AG08395 (cell line): ENCODE data around the gene PDLIM7.
"Not testable (repeated sequence)": the region's sequence is repeated elsewhere in the genome, so short reads cannot be mapped to it uniquely, and the experiment has no call there.

Experiments
- DNase-seq: peaks from one replicate; pipeline ENCODE4 v3.0.0; 2012; ENCODE audit warnings: mixed read lengths, low spot score

PDLIM7 gene

GRCh38 chr5:177490311-177490991, 7.0 kb downstream of the PDLIM7 start:
- DNase-seq = no peak

- no peak for DNase-seq
Measured at GRCh38 chr5:177489119-177489716, 8.2 kb downstream of the PDLIM7 start.

GRCh38 chr5:177487975-177488374, 9.4 kb downstream of the PDLIM7 start:
- no peak for DNase-seq

- no peak for DNase-seq
Measured at GRCh38 chr5:177487144-177487543, 10.3 kb downstream of the PDLIM7 start.

GRCh38 chr5:177486256-177486655, 11.1 kb downstream of the PDLIM7 start:
- DNase-seq = no peak

GRCh38 chr5:177485753-177486152, 11.7 kb downstream of the PDLIM7 start:
- DNase-seq = not testable (repeated sequence)

- DNase-seq = no peak
Measured at GRCh38 chr5:177484902-177485549, 12.4 kb downstream of the PDLIM7 start.

GRCh38 chr5:177483994-177484901, 13.2 kb downstream of the PDLIM7 start:
- no peak for DNase-seq

- no peak for DNase-seq
Measured at GRCh38 chr5:177483042-177483441, 14.4 kb downstream of the PDLIM7 start.

- no peak for DNase-seq
Measured at GRCh38 chr5:177482359-177482795, 15.0 kb downstream of the PDLIM7 start.

GRCh38 chr5:177479774-177480173, 17.6 kb downstream of the PDLIM7 start:
- no peak for DNase-seq

- no peak for DNase-seq
Measured at GRCh38 chr5:177478711-177479646, 18.4 kb downstream of the PDLIM7 start.

- no peak for DNase-seq
Measured at GRCh38 chr5:177477701-177478477, 19.5 kb downstream of the PDLIM7 start.

GRCh38 chr5:177476531-177477233, 20.7 kb downstream of the PDLIM7 start:
- DNase-seq = no peak

- no peak for DNase-seq
Measured at GRCh38 chr5:177475563-177476427, 21.6 kb downstream of the PDLIM7 start.

GRCh38 chr5:177474846-177475562, 22.4 kb downstream of the PDLIM7 start:
- DNase-seq = no peak

GRCh38 chr5:177474002-177474476, 23.4 kb downstream of the PDLIM7 start:
- DNase-seq = no peak

GRCh38 chr5:177473443-177474001, 23.9 kb downstream of the PDLIM7 start, which contains the start of gene DBN1:
DBN1 (minus strand) TSS chr5:177473634; CDS start chr5:177473521, 113 bp downstream.
- peak; percentile 92 for DNase-seq
